Ovary (tissue), 3 donors: ENCODE data around the gene TMEM30B.

ENCODE experiments used
- CTCF ChIP-seq, 3 donors: fragments of 450-650 bp in 2 of 3; fragments of 200-600 bp in 1 of 3; IDR thresholded peaks; one replicate each; pipeline versions ENCODE4 v1.5.1 to v1.8.0; 2016 to 2022; ENCODE audit warnings: antibody characterized with exemption in 3 of 3, mild to moderate bottlenecking in 1 of 3
- POLR2A ChIP-seq: fragments of 450-650 bp; IDR thresholded peaks from one replicate; pipeline ENCODE4 v1.6.1; 2017; ENCODE audit warnings: antibody characterized with exemption, mild to moderate bottlenecking, moderate library complexity
- donor health status: DM: no; HTN: no; CAD: no.

DNA sequence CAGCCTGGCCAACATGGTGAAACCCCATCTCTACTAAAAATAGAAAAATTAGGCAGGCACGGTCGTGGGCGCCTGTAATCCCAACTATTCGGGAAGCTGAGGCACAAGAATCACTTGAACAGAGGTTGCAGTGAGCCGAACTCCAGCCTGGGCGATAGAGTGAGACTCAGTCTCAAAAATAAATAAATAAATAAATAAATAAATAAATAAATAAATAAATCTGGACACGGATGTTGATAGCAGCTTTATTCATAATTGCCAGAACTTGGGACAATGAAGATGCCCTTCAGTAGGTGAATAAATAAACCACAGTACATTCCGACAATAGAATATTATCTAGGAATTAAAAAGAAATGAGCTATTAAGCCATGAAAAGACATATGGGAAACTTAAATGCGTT is 31.1 kb downstream of the TMEM30B start:
- no peak for TF ChIP-seq CTCF (IDR thresholded peaks at IDR 0.05)
- no peak for TF ChIP-seq POLR2A
